Neural progenitor cell (in vitro differentiated cells): Measurements from ENCODE around the gene TNPO2.

Source experiments
- EZH2 ChIP-seq: fragments of 200-600 bp; sonication (generic); IDR thresholded peaks from 2 replicates; pipeline ENCODE4 v1.6.1; 2017; ENCODE audit warnings: antibody characterized with exemption, mild to moderate bottlenecking, moderate library complexity
- TF ChIP-seq, protein P1 (sequence below): fragments of 200-600 bp; sonication (generic); IDR thresholded peaks from 2 replicates; pipeline ENCODE4 v1.5.1; 2017; ENCODE audit warnings: antibody characterized with exemption, mild to moderate bottlenecking

DNA sequence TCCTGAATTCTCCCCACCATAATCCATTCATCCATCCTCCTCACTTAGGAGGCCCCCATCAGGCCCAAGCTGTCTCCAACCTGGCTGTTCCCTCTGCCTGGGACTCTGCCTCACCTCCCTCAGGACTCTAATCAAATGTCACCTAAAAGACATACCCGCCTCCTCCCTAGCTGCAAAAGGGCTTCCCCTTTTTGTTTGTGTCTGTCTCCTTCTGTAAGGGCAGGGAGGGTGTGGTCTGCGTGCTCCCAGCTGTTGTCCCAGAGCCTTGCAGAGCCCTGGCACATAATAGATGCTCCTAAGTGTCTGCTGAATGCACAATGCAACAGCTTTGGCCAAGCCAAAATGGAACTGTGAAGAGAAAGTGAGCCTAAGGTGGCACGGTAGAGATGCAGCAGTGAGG is 6.3 kb upstream of the TNPO2 start:
- TF ChIP-seq, protein P1, sequence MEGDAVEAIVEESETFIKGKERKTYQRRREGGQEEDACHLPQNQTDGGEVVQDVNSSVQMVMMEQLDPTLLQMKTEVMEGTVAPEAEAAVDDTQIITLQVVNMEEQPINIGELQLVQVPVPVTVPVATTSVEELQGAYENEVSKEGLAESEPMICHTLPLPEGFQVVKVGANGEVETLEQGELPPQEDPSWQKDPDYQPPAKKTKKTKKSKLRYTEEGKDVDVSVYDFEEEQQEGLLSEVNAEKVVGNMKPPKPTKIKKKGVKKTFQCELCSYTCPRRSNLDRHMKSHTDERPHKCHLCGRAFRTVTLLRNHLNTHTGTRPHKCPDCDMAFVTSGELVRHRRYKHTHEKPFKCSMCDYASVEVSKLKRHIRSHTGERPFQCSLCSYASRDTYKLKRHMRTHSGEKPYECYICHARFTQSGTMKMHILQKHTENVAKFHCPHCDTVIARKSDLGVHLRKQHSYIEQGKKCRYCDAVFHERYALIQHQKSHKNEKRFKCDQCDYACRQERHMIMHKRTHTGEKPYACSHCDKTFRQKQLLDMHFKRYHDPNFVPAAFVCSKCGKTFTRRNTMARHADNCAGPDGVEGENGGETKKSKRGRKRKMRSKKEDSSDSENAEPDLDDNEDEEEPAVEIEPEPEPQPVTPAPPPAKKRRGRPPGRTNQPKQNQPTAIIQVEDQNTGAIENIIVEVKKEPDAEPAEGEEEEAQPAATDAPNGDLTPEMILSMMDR: no peak
- no peak for TF ChIP-seq EZH2
